Nephron progenitor cell (in vitro differentiated cells): Measurements from ENCODE around the gene TFDP1.

Source experiments
- DNase-seq: peaks from one replicate; pipeline ENCODE4 v3.0.0; 2021
- H3K27ac Mint-ChIP-seq: 2 replicates; pipeline ENCODE4 v1.8.0; 2021; ENCODE audit warnings: mild to moderate bottlenecking, moderate library complexity, mixed read lengths
- H3K27me3 Mint-ChIP-seq: 2 replicates; pipeline ENCODE4 v1.8.0; 2021; ENCODE audit warnings: mild to moderate bottlenecking, low read depth, mixed read lengths; ENCODE audit not compliant: poor library complexity
- H3K36me3 Mint-ChIP-seq: 2 replicates; pipeline ENCODE4 v1.8.0; 2021; ENCODE audit warnings: low read depth, mixed read lengths
- H3K4me1 Mint-ChIP-seq: 2 replicates; pipeline ENCODE4 v1.8.0; 2021; ENCODE audit warnings: mixed read lengths
- H3K4me3 Mint-ChIP-seq: 2 replicates; pipeline ENCODE4 v1.8.0; 2021; ENCODE audit warnings: mild to moderate bottlenecking, moderate library complexity, mixed read lengths
- H3K9me3 Mint-ChIP-seq: 2 replicates; pipeline ENCODE4 v1.8.0; 2021; ENCODE audit warnings: mild to moderate bottlenecking, moderate library complexity, mixed read lengths
- CTCF ChIP-seq: fragments of 200-600 bp; sonication (generic); IDR thresholded peaks from 2 replicates; pipeline ENCODE4 v1.5.0; 2021; ENCODE audit warnings: antibody characterized with exemption

Gene TFDP1

GRCh38 chr13:113538689-113539058, 45.9 kb upstream of the TFDP1 start:
- peak overlapping the region; percentile 44 for H3K27ac Mint-ChIP-seq
- TF ChIP-seq CTCF: no peak
- H3K4me3 Mint-ChIP-seq: no peak overlapping the region
- H3K9me3 Mint-ChIP-seq: peaks cover 24% of the 10 kb centered on the region
- H3K27me3 Mint-ChIP-seq: peaks cover 2% of the 10 kb centered on the region
- no peak for DNase-seq
- H3K4me1 Mint-ChIP-seq: peaks cover 55% of the 10 kb centered on the region
- H3K36me3 Mint-ChIP-seq: peaks cover 78% of the 10 kb centered on the region

GRCh38 chr13:113539176-113539575, 45.4 kb upstream of the TFDP1 start:
- no peak overlapping the region for H3K27ac Mint-ChIP-seq

GRCh38 chr13:113539822-113540221, 44.7 kb upstream of the TFDP1 start:
- peak overlapping the region; percentile 4 for H3K27ac Mint-ChIP-seq
- H3K27me3 Mint-ChIP-seq: peaks cover 2% of the 10 kb centered on the region
- H3K36me3 Mint-ChIP-seq: peaks cover 78% of the 10 kb centered on the region

More at GRCh38 chr13:113539176-113539575, 45.4 kb upstream of the TFDP1 start:
- Mint-ChIP-seq H3K36me3 (peaks cover 76% of the 10 kb centered on the region), H3K4me3 (no peak overlapping the region), H3K9me3 (peaks cover 25% of the 10 kb centered on the region), H3K4me1 (peaks cover 55% of the 10 kb centered on the region), H3K27me3 (peaks cover 2% of the 10 kb centered on the region)
- no peak for DNase-seq
- TF ChIP-seq CTCF: no peak

GRCh38 chr13:113540523-113540922, 44.0 kb upstream of the TFDP1 start:
- no peak for DNase-seq
- Mint-ChIP-seq H3K4me3 (no peak overlapping the region), H3K27ac (peak overlapping the region; percentile 4), H3K9me3 (peaks cover 25% of the 10 kb centered on the region), H3K27me3 (peaks cover 2% of the 10 kb centered on the region), H3K36me3 (peaks cover 77% of the 10 kb centered on the region), H3K4me1 (peaks cover 69% of the 10 kb centered on the region)
- TF ChIP-seq CTCF: no peak

More at GRCh38 chr13:113539822-113540221, 44.7 kb upstream of the TFDP1 start:
- H3K9me3 Mint-ChIP-seq: peaks cover 25% of the 10 kb centered on the region
- H3K4me1 Mint-ChIP-seq: peaks cover 62% of the 10 kb centered on the region
- DNase-seq: no peak
- no peak overlapping the region for H3K4me3 Mint-ChIP-seq
- TF ChIP-seq CTCF: no peak

- Mint-ChIP-seq H3K27ac (peak overlapping the region; percentile 85), H3K27me3 (peaks cover 2% of the 10 kb centered on the region), H3K9me3 (peaks cover 25% of the 10 kb centered on the region), H3K36me3 (peaks cover 58% of the 10 kb centered on the region), H3K4me1 (peaks cover 88% of the 10 kb centered on the region), H3K4me3 (peak overlapping the region; percentile 32)
- DNase-seq: peak; percentile 75
- no peak for TF ChIP-seq CTCF
These were observed 41.7 kb upstream of the TFDP1 start for GRCh38 chr13:113542751-113543424.
